K562 (cell line): ENCODE data around the gene BRF1.

Experiments
- EGR1 ChIP-seq: fragments of 450-650 bp; conservative IDR thresholded peaks from 2 replicates; pipeline ENCODE4 v1.6.1; 2017; ENCODE audit warnings: mild to moderate bottlenecking
- EZH2 ChIP-seq: IDR thresholded peaks from 2 replicates; pipeline ENCODE4 v1.6.1; 2012; ENCODE audit warnings: low read depth, mild to moderate bottlenecking, inconsistent platforms, low read length, borderline replicate concordance
- HDAC1 ChIP-seq, 2 experiments: fragments of 450-650 bp; IDR thresholded peaks; 2 replicates each; pipeline ENCODE4 v1.6.1; 2016 to 2017; ENCODE audit warnings: inconsistent platforms in 1 of 2, mild to moderate bottlenecking in 1 of 2, moderate library complexity in 1 of 2
- PML ChIP-seq: IDR thresholded peaks from 2 replicates; pipeline ENCODE4 v1.6.1; 2012; ENCODE audit warnings: low read length, inconsistent platforms
- SIN3B ChIP-seq: fragments of 450-650 bp; IDR thresholded peaks from 2 replicates; pipeline ENCODE4 v1.6.1; 2017; ENCODE audit warnings: low read depth, mild to moderate bottlenecking, moderate library complexity
- SMC3 ChIP-seq: conservative IDR thresholded peaks from 2 replicates; pipeline ENCODE4 v1.6.1; 2011; ENCODE audit warnings: low read depth, low read length, improper control_type of control experiment; ENCODE audit not compliant: insufficient read depth
- TARDBP ChIP-seq: fragments of 450-650 bp; IDR thresholded peaks from 2 replicates; pipeline ENCODE4 v1.6.1; 2016
- TF ChIP-seq, protein P1 (sequence below), 3 experiments: IDR thresholded peaks in 2 of 3; conservative IDR thresholded peaks in 1 of 3; 2 replicates each; pipeline ENCODE4 v1.5.1; 2011 to 2012; ENCODE audit warnings: low read length in 3 of 3, mild to moderate bottlenecking in 3 of 3, control low read depth in 2 of 3, improper control_type of control experiment in 1 of 3, inconsistent platforms in 1 of 3, low read depth in 1 of 3, mixed read lengths in 1 of 3, moderate library complexity in 1 of 3; ENCODE audit not compliant: insufficient read depth in 2 of 3
- TF ChIP-seq, protein P2 (sequence below): sonication (generic); formaldehyde crosslinking; IDR thresholded peaks from 2 replicates; pipeline ENCODE4 v1.8.0; 2022; ENCODE audit warnings: missing genetic modification reagents, mild to moderate bottlenecking, borderline replicate concordance

DNA sequence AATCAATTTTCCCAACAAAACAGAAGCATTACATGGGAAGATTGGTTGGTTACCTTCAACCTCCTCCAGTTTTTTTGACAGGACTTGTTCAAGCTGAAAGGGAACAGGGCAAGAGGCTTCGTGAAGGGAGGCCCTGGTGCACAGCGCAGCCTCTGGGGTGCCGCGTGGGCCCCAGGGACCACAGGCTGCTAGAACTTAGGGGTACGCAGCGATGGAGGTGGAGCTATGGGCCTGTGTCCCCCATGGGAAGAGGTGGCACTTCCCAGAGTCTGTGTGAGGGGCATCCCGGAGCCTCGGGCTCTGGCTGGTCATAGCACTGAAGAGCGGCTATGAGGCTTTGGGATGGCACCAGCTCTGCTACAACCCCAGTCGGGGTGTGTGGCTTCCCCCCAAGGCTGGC is 74.6 kb downstream of the BRF1 start:
- no peak for TF ChIP-seq SMC3
- TF ChIP-seq, protein P1, sequence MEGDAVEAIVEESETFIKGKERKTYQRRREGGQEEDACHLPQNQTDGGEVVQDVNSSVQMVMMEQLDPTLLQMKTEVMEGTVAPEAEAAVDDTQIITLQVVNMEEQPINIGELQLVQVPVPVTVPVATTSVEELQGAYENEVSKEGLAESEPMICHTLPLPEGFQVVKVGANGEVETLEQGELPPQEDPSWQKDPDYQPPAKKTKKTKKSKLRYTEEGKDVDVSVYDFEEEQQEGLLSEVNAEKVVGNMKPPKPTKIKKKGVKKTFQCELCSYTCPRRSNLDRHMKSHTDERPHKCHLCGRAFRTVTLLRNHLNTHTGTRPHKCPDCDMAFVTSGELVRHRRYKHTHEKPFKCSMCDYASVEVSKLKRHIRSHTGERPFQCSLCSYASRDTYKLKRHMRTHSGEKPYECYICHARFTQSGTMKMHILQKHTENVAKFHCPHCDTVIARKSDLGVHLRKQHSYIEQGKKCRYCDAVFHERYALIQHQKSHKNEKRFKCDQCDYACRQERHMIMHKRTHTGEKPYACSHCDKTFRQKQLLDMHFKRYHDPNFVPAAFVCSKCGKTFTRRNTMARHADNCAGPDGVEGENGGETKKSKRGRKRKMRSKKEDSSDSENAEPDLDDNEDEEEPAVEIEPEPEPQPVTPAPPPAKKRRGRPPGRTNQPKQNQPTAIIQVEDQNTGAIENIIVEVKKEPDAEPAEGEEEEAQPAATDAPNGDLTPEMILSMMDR (IDR thresholded peaks at IDR 0.05 in 2 of 3, conservative IDR thresholded peaks at IDR 0.05 in 1 of 3; ENCODE audit: insufficient read depth in 2 of 3, low read depth in 1 of 3, low read length in 3 of 3): no peak
- no peak for TF ChIP-seq TARDBP
- no peak for TF ChIP-seq EGR1
- no peak for TF ChIP-seq SIN3B
- TF ChIP-seq, protein P2, sequence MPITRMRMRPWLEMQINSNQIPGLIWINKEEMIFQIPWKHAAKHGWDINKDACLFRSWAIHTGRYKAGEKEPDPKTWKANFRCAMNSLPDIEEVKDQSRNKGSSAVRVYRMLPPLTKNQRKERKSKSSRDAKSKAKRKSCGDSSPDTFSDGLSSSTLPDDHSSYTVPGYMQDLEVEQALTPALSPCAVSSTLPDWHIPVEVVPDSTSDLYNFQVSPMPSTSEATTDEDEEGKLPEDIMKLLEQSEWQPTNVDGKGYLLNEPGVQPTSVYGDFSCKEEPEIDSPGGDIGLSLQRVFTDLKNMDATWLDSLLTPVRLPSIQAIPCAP (CRISPR knock-in tag): no peak
- no peak for TF ChIP-seq HDAC1 (IDR thresholded peaks at IDR 0.05)
- no peak for TF ChIP-seq EZH2
- no peak for TF ChIP-seq PML
